Measurements from ENCODE around the gene SLC9A1. TPM values are rescaled to one million over a fixed set of nuclear protein-coding genes. Genes with fewer than 3 reads are reported as not detected.

Gene SLC9A1
- total and polyA plus RNA-seq, 2 of the 8 experiments (the other 6 are each of a cell fraction or from before 2014, with no cell fraction given): 11.3 to 25.1 TPM

DNA sequence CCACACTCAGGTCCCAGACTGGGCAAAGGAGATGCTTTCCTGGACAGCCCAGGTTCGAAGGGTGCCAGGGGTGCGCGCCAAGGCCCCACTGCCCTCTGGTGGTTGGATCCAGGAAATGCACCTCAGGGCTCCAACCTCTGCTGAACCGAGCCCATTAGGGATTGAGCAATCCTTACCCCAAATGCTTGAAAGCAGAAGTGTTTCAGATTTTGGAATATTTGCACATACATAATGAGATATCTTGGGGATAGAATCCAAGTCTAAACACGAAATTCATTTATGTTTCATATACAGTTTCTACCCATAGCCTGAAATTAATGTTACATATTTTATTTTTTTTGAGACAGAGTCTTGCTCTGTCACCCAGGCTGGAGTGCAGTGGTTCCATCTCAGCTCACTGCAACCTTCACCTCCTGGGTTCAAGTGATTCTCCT lies 57.4 kb downstream of the SLC9A1 start (continued):
- TF ChIP-seq BACH1 (IDR thresholded peaks at IDR 0.05; ENCODE audit: low read length): no peak
- TF ChIP-seq CEBPB (IDR thresholded peaks at IDR 0.05; ENCODE audit: low read depth, low read length): peak; percentile 100
- TF ChIP-seq, protein P1, sequence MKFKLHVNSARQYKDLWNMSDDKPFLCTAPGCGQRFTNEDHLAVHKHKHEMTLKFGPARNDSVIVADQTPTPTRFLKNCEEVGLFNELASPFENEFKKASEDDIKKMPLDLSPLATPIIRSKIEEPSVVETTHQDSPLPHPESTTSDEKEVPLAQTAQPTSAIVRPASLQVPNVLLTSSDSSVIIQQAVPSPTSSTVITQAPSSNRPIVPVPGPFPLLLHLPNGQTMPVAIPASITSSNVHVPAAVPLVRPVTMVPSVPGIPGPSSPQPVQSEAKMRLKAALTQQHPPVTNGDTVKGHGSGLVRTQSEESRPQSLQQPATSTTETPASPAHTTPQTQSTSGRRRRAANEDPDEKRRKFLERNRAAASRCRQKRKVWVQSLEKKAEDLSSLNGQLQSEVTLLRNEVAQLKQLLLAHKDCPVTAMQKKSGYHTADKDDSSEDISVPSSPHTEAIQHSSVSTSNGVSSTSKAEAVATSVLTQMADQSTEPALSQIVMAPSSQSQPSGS (IDR thresholded peaks at IDR 0.05; ENCODE audit: low read length): no peak
- peak; percentile 59; the same call in 1 of the 2 replicates for TF ChIP-seq GABPA (IDR thresholded peaks at IDR 0.05; ENCODE audit: borderline replicate concordance, insufficient read depth, low read length)
- TF ChIP-seq, protein P2, sequence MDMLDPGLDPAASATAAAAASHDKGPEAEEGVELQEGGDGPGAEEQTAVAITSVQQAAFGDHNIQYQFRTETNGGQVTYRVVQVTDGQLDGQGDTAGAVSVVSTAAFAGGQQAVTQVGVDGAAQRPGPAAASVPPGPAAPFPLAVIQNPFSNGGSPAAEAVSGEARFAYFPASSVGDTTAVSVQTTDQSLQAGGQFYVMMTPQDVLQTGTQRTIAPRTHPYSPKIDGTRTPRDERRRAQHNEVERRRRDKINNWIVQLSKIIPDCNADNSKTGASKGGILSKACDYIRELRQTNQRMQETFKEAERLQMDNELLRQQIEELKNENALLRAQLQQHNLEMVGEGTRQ (IDR thresholded peaks at IDR 0.05; ENCODE audit: low read length): no peak
- no peak for TF ChIP-seq SAP30 (IDR thresholded peaks at IDR 0.05; ENCODE audit: insufficient read depth, insufficient replicate concordance, low read length)
- no peak for TF ChIP-seq CBX5 (IDR thresholded peaks at IDR 0.05; ENCODE audit: low read depth, low read length)
- peak; percentile 98 to 99 for TF ChIP-seq RAD21 (IDR thresholded peaks at IDR 0.05 in 1 of 2, conservative IDR thresholded peaks at IDR 0.05 in 1 of 2; ENCODE audit: low read depth in 2 of 2, low read length in 2 of 2)

All from H1 (cell line).